Endothelial cell of umbilical vein (primary cell): ENCODE measurements around the gene DNAH9. TPM values are rescaled to one million over a fixed set of nuclear protein-coding genes. Genes with fewer than 3 reads are reported as not detected.

Experiments
- BruUV-seq: library from RNA; stranded (reverse); fragments of 400-500 nt; replicated peaks from 2 replicates; lab custom pipeline; 2021; lab: Mats Ljungman, UMichigan
- CTCF ChIA-PET: fragments of 300-600, 350-600 bp; sonication (Branson Sonifier 250); formaldehyde crosslinking; loops from one replicate; lab custom pipeline; 2021; ENCODE audit warnings: antibody characterized with exemption, inconsistent platforms; lab: Charles Lee
- POLR2A ChIA-PET: fragments of 300-600, 350-600 bp; sonication (Branson Sonifier 250); formaldehyde crosslinking; loops from one replicate; lab custom pipeline; 2021; ENCODE audit warnings: antibody characterized with exemption, inconsistent platforms; lab: Charles Lee
- DNase-seq: peaks from one replicate; pipeline ENCODE4 v3.0.0-alpha.2; 2011; ENCODE audit warnings: low read depth, low spot score
- FAIRE-seq: peaks from 2 replicates; lab custom pipeline; 2011; peaks lifted over from hg19 to GRCh38; lab: Jason Lieb, UNC
- H2AFZ ChIP-seq: 2 replicates; pipeline ENCODE4 v1.6.0; 2012; ENCODE audit warnings: low read depth, low read length, control low read depth, inconsistent platforms
- H3K27ac ChIP-seq: 2 replicates; pipeline ENCODE4 v1.5.1; 2011; ENCODE audit warnings: low read depth, mild to moderate bottlenecking, control low read depth, low read length, moderate library complexity; ENCODE audit not compliant: insufficient read depth
- H3K27me3 ChIP-seq, 2 experiments: 2 replicates each; pipeline versions ENCODE4 v1.6.0 to v1.6.1; 2011; ENCODE audit warnings: low read length in 2 of 2, mixed read lengths in 1 of 2; ENCODE audit not compliant: control insufficient read depth in 2 of 2, insufficient read depth in 2 of 2
- H3K36me3 ChIP-seq, 2 experiments: 2 replicates in 1 of 2; 3 replicates in 1 of 2; pipeline ENCODE4 v1.5.1; 2011; ENCODE audit warnings: low read length in 2 of 2, mild to moderate bottlenecking in 1 of 2, moderate library complexity in 1 of 2; ENCODE audit not compliant: control insufficient read depth in 2 of 2, insufficient read depth in 2 of 2; ENCODE audit errors: extremely low read depth in 1 of 2
- H3K4me1 ChIP-seq: 3 replicates; pipeline ENCODE4 v1.5.1; 2011; ENCODE audit warnings: mild to moderate bottlenecking, low read length; ENCODE audit not compliant: control insufficient read depth, insufficient read depth; ENCODE audit errors: extremely low read depth
- H3K4me2 ChIP-seq: 2 replicates; pipeline ENCODE4 v1.6.1; 2011; ENCODE audit warnings: low read length, control low read depth, mixed read lengths; ENCODE audit not compliant: insufficient read depth
- H3K4me3 ChIP-seq, 3 experiments: fragments of 200-600 bp in 1 of 3; sonication (generic), shearing (Covaris generic) in 1 of 3; replicated peaks in 1 of 3; 2 replicates each; pipeline ENCODE4 v1.5.1; 2011 to 2016; ENCODE audit warnings: control low read depth in 3 of 3, low read length in 3 of 3, mild to moderate bottlenecking in 2 of 3, inconsistent platforms in 1 of 3, low read depth in 1 of 3, moderate library complexity in 1 of 3; ENCODE audit not compliant: insufficient read depth in 1 of 3
- H3K79me2 ChIP-seq: 2 replicates; pipeline ENCODE4 v1.6.0; 2012; ENCODE audit warnings: low read length, inconsistent platforms; ENCODE audit not compliant: control insufficient read depth, insufficient read depth
- H3K9ac ChIP-seq: replicated peaks from 2 replicates; pipeline ENCODE3; 2011; ENCODE audit warnings: low read length, control low read depth; ENCODE audit not compliant: insufficient read depth; ENCODE audit errors: extremely low read depth
- H3K9me1 ChIP-seq: replicated peaks from 3 replicates; pipeline ENCODE4 v1.6.0; 2011; ENCODE audit warnings: mild to moderate bottlenecking, low read length; ENCODE audit not compliant: control insufficient read depth, insufficient read depth; ENCODE audit errors: extremely low read depth
- H3K9me3 ChIP-seq: replicated peaks from 2 replicates; pipeline ENCODE4 v1.5.1; 2012; ENCODE audit warnings: low read length, inconsistent platforms; ENCODE audit not compliant: control insufficient read depth, insufficient read depth
- H4K20me1 ChIP-seq: replicated peaks from 2 replicates; pipeline ENCODE3; 2011; ENCODE audit warnings: mild to moderate bottlenecking, low read length; ENCODE audit not compliant: control insufficient read depth, insufficient read depth; ENCODE audit errors: extremely low read depth
- EZH2 ChIP-seq: IDR thresholded peaks from 2 replicates; pipeline ENCODE4 v1.6.1; 2012; ENCODE audit warnings: borderline replicate concordance, low read depth, mild to moderate bottlenecking, moderate library complexity, low read length, inconsistent platforms; ENCODE audit not compliant: severe bottlenecking
- FOS ChIP-seq: IDR thresholded peaks from 2 replicates; pipeline ENCODE4 v1.6.1; 2011; ENCODE audit warnings: mild to moderate bottlenecking, low read length, moderate library complexity, borderline replicate concordance; ENCODE audit not compliant: insufficient read depth
- JUN ChIP-seq: IDR thresholded peaks from 2 replicates; pipeline ENCODE4 v1.6.1; 2011; ENCODE audit warnings: borderline replicate concordance, low read depth; ENCODE audit not compliant: insufficient read length, insufficient read depth
- MYC ChIP-seq: IDR thresholded peaks from one replicate; pipeline ENCODE4 v1.6.1; 2011; ENCODE audit warnings: mild to moderate bottlenecking, low read depth, low read length
- POLR2A ChIP-seq: IDR thresholded peaks from 2 replicates; pipeline ENCODE4 v1.6.1; 2012; ENCODE audit warnings: low read depth, mild to moderate bottlenecking, control low read depth, low read length
- POLR2AphosphoS5 ChIP-seq: IDR thresholded peaks from 2 replicates; pipeline ENCODE4 v1.6.1; 2012; ENCODE audit warnings: low read depth, mild to moderate bottlenecking, control low read depth, low read length, moderate library complexity; ENCODE audit not compliant: insufficient read depth
- dilution Hi-C: fragments of 300-500 bp; cut with MboI; formaldehyde crosslinking; loops from one replicate; pipeline ENCODE4 v1.15.0; 2019; ENCODE audit warnings: low sequenced_read_pairs; ENCODE audit not compliant: extremely low pct_ligation_motif_present
- intact Hi-C: fragments of 100-400 bp; cut with micrococcal nuclease; formaldehyde crosslinking; loops from one replicate; pipeline ENCODE4 v1.10.0; 2022
- polyA plus RNA-seq, 4 experiments: library from polyadenylated mRNA; depleted of rRNA in 3 of 4; stranded (reverse) in 3 of 4; unstranded in 1 of 4; fragments of >200 nt; gene quantifications; 2 replicates each; pipeline versions ENCODE4 v1.2.1 to v1.2.3, GENCODE V29; 2011 to 2012; ENCODE audit warnings: missing spikeins in 1 of 4
- total RNA-seq: library from RNA; stranded (reverse); gene quantifications from 2 replicates; pipeline ENCODE4 v1.2.3, GENCODE V29; 2021
- TF ChIP-seq, protein P1 (sequence below), 2 donors: IDR thresholded peaks; 1 replicate in 1 of 2; 2 replicates in 1 of 2; pipeline ENCODE4 v1.5.1; 2011; ENCODE audit warnings: low read length in 2 of 2, mild to moderate bottlenecking in 2 of 2, moderate library complexity in 2 of 2, control low read depth in 1 of 2, inconsistent platforms in 1 of 2, low read depth in 1 of 2; ENCODE audit not compliant: insufficient read depth in 1 of 2; ENCODE audit errors: extremely low read depth in 1 of 2
- TF ChIP-seq, protein P2 (sequence below): IDR thresholded peaks from 2 replicates; pipeline ENCODE4 v1.6.1; 2011; ENCODE audit not compliant: insufficient read depth, insufficient read length

Gene DNAH9
- total and polyA plus RNA-seq, 2 donors (not counting 3 experiments of a cell fraction or from before 2014, with no cell fraction given) = not detected

DNA sequence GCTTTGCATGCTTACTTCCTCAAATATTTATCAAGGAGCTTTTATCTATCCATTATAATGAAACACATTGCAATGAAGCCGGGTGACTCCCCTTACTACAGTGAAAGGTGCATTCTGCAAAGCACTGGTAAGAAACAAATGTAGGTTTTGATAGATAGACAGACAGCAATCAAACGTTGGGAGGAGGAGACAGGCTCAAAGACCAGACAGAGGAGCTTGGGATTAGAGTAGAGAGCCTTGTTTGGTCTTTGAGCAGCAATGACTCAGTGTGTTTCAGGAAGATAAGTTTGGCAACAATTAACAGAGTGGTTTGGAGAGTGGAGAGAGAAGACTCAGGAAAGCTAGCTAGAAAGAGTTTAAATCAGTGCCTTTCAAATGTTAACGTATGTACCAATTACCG lies 330.2 kb downstream of the DNAH9 start:
- POLR2A ChIA-PET = interaction anchor here (0.6 kb wide), 2 partner anchors 69 to 1962 kb away, joined by 3 read pairs; partner anchors contain the start of gene ZNF18
- Histone ChIP-seq H3K4me2 (no peak overlapping the region), H3K9me1 (no peaks in the 10 kb centered on the region), H3K27me3 (no peaks in the 10 kb centered on the region), H3K4me1 (no peaks in the 10 kb centered on the region), H3K9ac (no peak overlapping the region), H3K4me3 (no peak overlapping the region), H3K27ac (no peak overlapping the region), H4K20me1 (no peaks in the 10 kb centered on the region), H3K36me3 (no peaks in the 10 kb centered on the region), H3K79me2 (no peaks in the 10 kb centered on the region), H3K9me3 (no peaks in the 10 kb centered on the region), H2AFZ (no peak overlapping the region)
- no peak for TF ChIP-seq FOS
- no peak for TF ChIP-seq MYC
- TF ChIP-seq JUN = no peak
- TF ChIP-seq, protein P1, sequence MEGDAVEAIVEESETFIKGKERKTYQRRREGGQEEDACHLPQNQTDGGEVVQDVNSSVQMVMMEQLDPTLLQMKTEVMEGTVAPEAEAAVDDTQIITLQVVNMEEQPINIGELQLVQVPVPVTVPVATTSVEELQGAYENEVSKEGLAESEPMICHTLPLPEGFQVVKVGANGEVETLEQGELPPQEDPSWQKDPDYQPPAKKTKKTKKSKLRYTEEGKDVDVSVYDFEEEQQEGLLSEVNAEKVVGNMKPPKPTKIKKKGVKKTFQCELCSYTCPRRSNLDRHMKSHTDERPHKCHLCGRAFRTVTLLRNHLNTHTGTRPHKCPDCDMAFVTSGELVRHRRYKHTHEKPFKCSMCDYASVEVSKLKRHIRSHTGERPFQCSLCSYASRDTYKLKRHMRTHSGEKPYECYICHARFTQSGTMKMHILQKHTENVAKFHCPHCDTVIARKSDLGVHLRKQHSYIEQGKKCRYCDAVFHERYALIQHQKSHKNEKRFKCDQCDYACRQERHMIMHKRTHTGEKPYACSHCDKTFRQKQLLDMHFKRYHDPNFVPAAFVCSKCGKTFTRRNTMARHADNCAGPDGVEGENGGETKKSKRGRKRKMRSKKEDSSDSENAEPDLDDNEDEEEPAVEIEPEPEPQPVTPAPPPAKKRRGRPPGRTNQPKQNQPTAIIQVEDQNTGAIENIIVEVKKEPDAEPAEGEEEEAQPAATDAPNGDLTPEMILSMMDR (IDR thresholded peaks at IDR 0.05; ENCODE audit: extremely low read depth in 1 of 2, insufficient read depth in 1 of 2, low read depth in 1 of 2, low read length in 2 of 2) = no peak
- TF ChIP-seq POLR2A = no peak
- no peak for TF ChIP-seq EZH2
- TF ChIP-seq, protein P2, sequence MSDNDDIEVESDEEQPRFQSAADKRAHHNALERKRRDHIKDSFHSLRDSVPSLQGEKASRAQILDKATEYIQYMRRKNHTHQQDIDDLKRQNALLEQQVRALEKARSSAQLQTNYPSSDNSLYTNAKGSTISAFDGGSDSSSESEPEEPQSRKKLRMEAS = no peak
- TF ChIP-seq POLR2AphosphoS5 = no peak
- dilution Hi-C loops (no loop called here), intact Hi-C loops (no loop called here)
- BruUV-seq = no TSS peak
- CTCF ChIA-PET = no interaction called here
- no peak for FAIRE-seq
- no peak for DNase-seq
